ENCODE results near the gene NELFB. TPM values are rescaled to one million over a fixed set of nuclear protein-coding genes. Genes with fewer than 3 reads are reported as not detected.

NELFB gene
- total RNA-seq, result 10 to 100 TPM; 42.9 to 53.8 (median 52.6) TPM
- 30.2 TPM for total RNA-seq (2013)

GRCh38 chr9:137254624-137255447 is at the start of gene NELFB:
Gene NELFB, plus strand, starts transcription at chr9:137255327.
- no peak for TF ChIP-seq CTCF (IDR thresholded peaks at IDR 0.05)
- Mint-ChIP-seq H3K27ac (peak within 1 kb of the TSS; percentile 36 to 81), H3K36me3 (no peaks in the 10 kb centered on the region), H3K4me3 (peak within 1 kb of the TSS; percentile 88), H3K9me3 (no peaks in the 10 kb centered on the region), H3K4me1 (peaks cover 0 to 6% of the 10 kb centered on the region in 2 donors), H3K27me3 (ENCODE audit: low read depth in 2 of 2) (no peaks in the 10 kb centered on the region)
- Histone ChIP-seq H3K27me3 (ENCODE audit: control insufficient read depth, insufficient read depth, low read length) (no peaks in the 10 kb centered on the region), H3K36me3 (ENCODE audit: control insufficient read depth, insufficient read depth, low read length) (peaks cover 11% of the 10 kb centered on the region), H3K4me3 (ENCODE audit: low read length) (peak within 1 kb of the TSS; percentile 85), H3K4me1 (ENCODE audit: control insufficient read depth, insufficient read depth, low read length) (peaks cover 25% of the 10 kb centered on the region), H3K9me3 (ENCODE audit: control insufficient read depth, insufficient read depth, low read length) (no peaks in the 10 kb centered on the region), H3K27ac (ENCODE audit: low read length) (no peak within 1 kb of the TSS)
- ATAC-seq (peak; percentile 93 to 96 (median 94)), DNase-seq (peak; percentile 95 to 99)
- 4% methylated on average over 105 of the region's 105 CpGs for WGBS (ENCODE audit: insufficient coverage)
- intact Hi-C loops (cut with micrococcal nuclease), result loop anchor here (1.0 kb wide), 2 partner anchors 14 to 32 kb away; partner anchors contain the start of gene TUBB4B

DNA sequence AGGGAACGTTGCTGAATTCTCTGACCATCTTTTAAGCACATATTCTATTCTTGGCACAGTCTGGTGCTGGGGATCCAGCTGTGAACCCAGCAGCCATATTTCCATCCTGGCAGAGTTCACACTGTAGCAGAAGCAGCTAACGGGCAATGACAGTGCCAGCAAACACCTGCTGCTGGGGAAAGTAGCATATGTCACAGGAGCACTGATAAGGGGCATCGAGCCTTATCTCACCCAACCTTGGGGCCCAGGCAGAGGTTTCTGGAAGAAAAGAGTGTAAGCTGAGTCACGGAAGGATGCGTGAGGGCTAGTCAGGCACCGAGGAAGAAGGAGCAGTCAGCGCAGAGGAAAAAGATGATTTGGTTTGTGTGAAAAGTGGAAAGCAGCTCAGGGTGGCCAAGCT is 48.5 kb upstream of the NELFB start:
- Histone ChIP-seq H3K9me3 (ENCODE audit: control insufficient read depth, insufficient read depth, low read length) (no peaks in the 10 kb centered on the region), H3K27me3 (ENCODE audit: control insufficient read depth, insufficient read depth, low read length) (no peaks in the 10 kb centered on the region), H3K36me3 (ENCODE audit: control insufficient read depth, insufficient read depth, low read length) (no peaks in the 10 kb centered on the region), H3K4me1 (ENCODE audit: control insufficient read depth, insufficient read depth, low read length) (peaks cover 32% of the 10 kb centered on the region), H3K4me3 (ENCODE audit: low read length) (no peak overlapping the region), H3K27ac (ENCODE audit: low read length) (no peak overlapping the region)
- intact Hi-C loops (cut with micrococcal nuclease), result no loop called here
- no peak for ATAC-seq
- Mint-ChIP-seq H3K27me3 (ENCODE audit: low read depth in 2 of 2) (no peaks in the 10 kb centered on the region), H3K4me3 (peak overlapping the region; percentile 93), H3K36me3 (no peaks in the 10 kb centered on the region), H3K9me3 (no peaks in the 10 kb centered on the region), H3K4me1 (peaks cover 38 to 39% of the 10 kb centered on the region in 2 donors), H3K27ac (peak overlapping the region; percentile 92 to 96)
- WGBS (ENCODE audit: insufficient coverage), result 87% methylated on average over 7 of the region's 7 CpGs
- no peak for TF ChIP-seq CTCF (IDR thresholded peaks at IDR 0.05)
- DNase-seq, result no peak

GRCh38 chr9:137211532-137211931 is 43.6 kb upstream of the NELFB start:
- peaks cover 6% of the 10 kb centered on the region for H3K4me1 ChIP-seq (ENCODE audit: control insufficient read depth, insufficient read depth, low read length)
- H3K4me1 Mint-ChIP-seq, result peaks cover 16% of the 10 kb centered on the region in 2 donors
- DNase-seq (no peak), ATAC-seq (no peak)
- H3K27ac Mint-ChIP-seq, result no peak overlapping the region
- no peaks in the 10 kb centered on the region for H3K36me3 ChIP-seq (ENCODE audit: control insufficient read depth, insufficient read depth, low read length)
- H3K36me3 Mint-ChIP-seq, result no peaks in the 10 kb centered on the region
- H3K4me3 Mint-ChIP-seq, result no peak overlapping the region
- no peaks in the 10 kb centered on the region for H3K27me3 ChIP-seq (ENCODE audit: control insufficient read depth, insufficient read depth, low read length)
- H3K9me3 Mint-ChIP-seq, result no peaks in the 10 kb centered on the region
- no peaks in the 10 kb centered on the region for H3K27me3 Mint-ChIP-seq (ENCODE audit: low read depth in 2 of 2)
- TF ChIP-seq CTCF (IDR thresholded peaks at IDR 0.05), result no peak
- intact Hi-C loops (cut with micrococcal nuclease), result no loop called here
- no peak overlapping the region for H3K27ac ChIP-seq (ENCODE audit: low read length)
- H3K4me3 ChIP-seq (ENCODE audit: low read length), result no peak overlapping the region
- WGBS (ENCODE audit: insufficient coverage), result 88% methylated on average over 13 of the region's 13 CpGs
- no peaks in the 10 kb centered on the region for H3K9me3 ChIP-seq (ENCODE audit: control insufficient read depth, insufficient read depth, low read length)

Data from natural killer cell (primary cell).